GM12878 (cell line): Measurements from ENCODE around the gene GEMIN7. TPM values are rescaled to one million over a fixed set of nuclear protein-coding genes. Genes with fewer than 3 reads are reported as not detected.

ENCODE experiments used
- BRCA1 ChIP-seq: IDR thresholded peaks from 2 replicates; pipeline ENCODE4 v1.6.1; 2011; ENCODE audit warnings: low read depth, low read length, improper control_type of control experiment
- CEBPB ChIP-seq, 2 experiments: fragments of 150-350 bp in 1 of 2; IDR thresholded peaks; 2 replicates each; pipeline ENCODE4 v1.6.1; 2012 to 2014; ENCODE audit warnings: low read depth in 2 of 2, low read length in 2 of 2, borderline replicate concordance in 1 of 2, inconsistent platforms in 1 of 2
- FOS ChIP-seq: IDR thresholded peaks from 3 replicates; pipeline ENCODE4 v1.6.1; 2011; ENCODE audit warnings: borderline replicate concordance; ENCODE audit not compliant: insufficient read length; ENCODE audit errors: extremely low read depth
- HCFC1 ChIP-seq: fragments of 150-350 bp; IDR thresholded peaks from 2 replicates; pipeline ENCODE4 v1.6.1; 2014; ENCODE audit warnings: low read length
- PAX5 ChIP-seq: IDR thresholded peaks from 2 replicates; pipeline ENCODE4 v1.6.1; 2011; ENCODE audit warnings: low read depth, low read length, borderline replicate concordance
- POLR2A ChIP-seq: IDR thresholded peaks from 2 replicates; pipeline ENCODE4 v1.6.1; 2011; ENCODE audit warnings: low read depth, mild to moderate bottlenecking, low read length
- RCOR1 ChIP-seq: conservative IDR thresholded peaks from 2 replicates; pipeline ENCODE4 v1.6.1; 2012; ENCODE audit warnings: low read depth, low read length, improper control_type of control experiment
- SMC3 ChIP-seq: IDR thresholded peaks from 2 replicates; pipeline ENCODE4 v1.6.1; 2011; ENCODE audit warnings: low read length, improper control_type of control experiment, borderline replicate concordance
- TAF1 ChIP-seq: IDR thresholded peaks from 2 replicates; pipeline ENCODE4 v1.6.1; 2011; ENCODE audit warnings: mild to moderate bottlenecking, low read depth, low read length, borderline replicate concordance
- ZNF217 ChIP-seq: fragments of 450-650 bp; IDR thresholded peaks from 2 replicates; pipeline ENCODE4 v1.6.1; 2017; ENCODE audit warnings: antibody characterized with exemption, mild to moderate bottlenecking
- ZSCAN29 ChIP-seq: fragments of 450-650 bp; IDR thresholded peaks from 2 replicates; pipeline ENCODE4 v1.6.1; 2017; ENCODE audit warnings: mild to moderate bottlenecking, moderate library complexity
- polyA plus RNA-seq, 11 experiments: library from polyadenylated mRNA; depleted of rRNA in 4 of 11; unstranded in 6 of 11; stranded (reverse) in 5 of 11; fragments of >200 nt; fragmentation: Nextera tagmentation in 4 of 11; fragmentation: Illumina TruSeq in 1 of 11; extraction: Ambion mirVana in 4 of 11; extraction: Trizol in 1 of 11; gene quantifications; 1 replicate in 1 of 11; 2 replicates in 10 of 11; pipeline versions ENCODE4 v1.2.1 to v1.2.3, GENCODE V29; 2011 to 2016; ENCODE audit warnings: inconsistent platforms in 2 of 11, missing spikeins in 2 of 11, low read depth in 1 of 11
- total RNA-seq, 4 experiments: library from RNA; depleted of rRNA in 3 of 4; stranded (reverse); fragments of >200 nt in 3 of 4; fragmentation: Illumina TruSeq in 1 of 4; extraction: Trizol in 1 of 4; gene quantifications; 2 replicates each; pipeline versions ENCODE4 v1.2.1 to v1.2.3, GENCODE V29; 2013 to 2021
- TF ChIP-seq, protein P1 (sequence below): fragments of 450-650 bp; IDR thresholded peaks from 2 replicates; pipeline ENCODE4 v1.6.1; 2016; ENCODE audit warnings: mild to moderate bottlenecking, moderate library complexity, borderline replicate concordance
- TF ChIP-seq, protein P2 (sequence below): fragments of 450-650 bp; formaldehyde crosslinking; IDR thresholded peaks from 2 replicates; pipeline ENCODE4 v1.4.0; 2022; ENCODE audit warnings: mild to moderate bottlenecking, moderate library complexity
- TF ChIP-seq, protein P3 (sequence below): fragments of 450-650 bp; IDR thresholded peaks from 2 replicates; pipeline ENCODE4 v1.6.1; 2017; ENCODE audit warnings: mild to moderate bottlenecking, moderate library complexity
- TF ChIP-seq, protein P4 (sequence below), 3 experiments: IDR thresholded peaks in 2 of 3; conservative IDR thresholded peaks in 1 of 3; 2 replicates each; pipeline ENCODE4 v1.5.1; 2011; ENCODE audit warnings: low read depth in 3 of 3, low read length in 3 of 3, mild to moderate bottlenecking in 3 of 3, control low read depth in 2 of 3, moderate library complexity in 2 of 3, inconsistent platforms in 1 of 3, mixed read lengths in 1 of 3; ENCODE audit not compliant: control insufficient read depth in 2 of 3, insufficient read depth in 1 of 3; ENCODE audit errors: extremely low read depth in 1 of 3
- TF ChIP-seq, protein P5 (sequence below): fragments of 450-650 bp; IDR thresholded peaks from 2 replicates; pipeline ENCODE4 v1.6.1; 2014; ENCODE audit warnings: mild to moderate bottlenecking

Gene GEMIN7
- total and polyA plus RNA-seq, 10 of the 15 experiments (the other 5 are each of a cell fraction or from before 2014, with no cell fraction given): 21.1 to 76.7 (median 44.9) TPM

DNA sequence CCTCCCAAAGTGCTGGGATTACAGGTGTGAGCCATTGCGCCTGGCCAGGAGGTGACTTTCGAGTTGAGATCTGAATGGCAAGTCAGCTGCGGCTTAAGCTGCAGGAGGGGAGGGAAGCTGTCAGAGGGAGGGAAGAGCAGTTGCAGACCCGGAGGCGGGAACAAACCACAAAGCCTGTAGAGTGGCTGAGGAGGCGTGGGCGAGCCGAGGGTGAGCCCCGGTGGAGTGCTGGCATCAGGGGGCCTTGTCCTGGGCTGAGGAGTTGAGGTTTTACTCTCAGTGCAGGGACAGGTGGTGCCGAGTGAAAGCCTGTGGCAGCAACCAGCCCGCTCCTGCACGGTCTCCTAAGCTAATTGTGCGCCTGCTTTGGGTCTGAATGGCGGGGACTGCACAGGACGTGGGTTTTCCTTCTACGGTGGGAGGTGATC lies 38.1 kb downstream of the GEMIN7 start (continued):
- TF ChIP-seq, protein P1, sequence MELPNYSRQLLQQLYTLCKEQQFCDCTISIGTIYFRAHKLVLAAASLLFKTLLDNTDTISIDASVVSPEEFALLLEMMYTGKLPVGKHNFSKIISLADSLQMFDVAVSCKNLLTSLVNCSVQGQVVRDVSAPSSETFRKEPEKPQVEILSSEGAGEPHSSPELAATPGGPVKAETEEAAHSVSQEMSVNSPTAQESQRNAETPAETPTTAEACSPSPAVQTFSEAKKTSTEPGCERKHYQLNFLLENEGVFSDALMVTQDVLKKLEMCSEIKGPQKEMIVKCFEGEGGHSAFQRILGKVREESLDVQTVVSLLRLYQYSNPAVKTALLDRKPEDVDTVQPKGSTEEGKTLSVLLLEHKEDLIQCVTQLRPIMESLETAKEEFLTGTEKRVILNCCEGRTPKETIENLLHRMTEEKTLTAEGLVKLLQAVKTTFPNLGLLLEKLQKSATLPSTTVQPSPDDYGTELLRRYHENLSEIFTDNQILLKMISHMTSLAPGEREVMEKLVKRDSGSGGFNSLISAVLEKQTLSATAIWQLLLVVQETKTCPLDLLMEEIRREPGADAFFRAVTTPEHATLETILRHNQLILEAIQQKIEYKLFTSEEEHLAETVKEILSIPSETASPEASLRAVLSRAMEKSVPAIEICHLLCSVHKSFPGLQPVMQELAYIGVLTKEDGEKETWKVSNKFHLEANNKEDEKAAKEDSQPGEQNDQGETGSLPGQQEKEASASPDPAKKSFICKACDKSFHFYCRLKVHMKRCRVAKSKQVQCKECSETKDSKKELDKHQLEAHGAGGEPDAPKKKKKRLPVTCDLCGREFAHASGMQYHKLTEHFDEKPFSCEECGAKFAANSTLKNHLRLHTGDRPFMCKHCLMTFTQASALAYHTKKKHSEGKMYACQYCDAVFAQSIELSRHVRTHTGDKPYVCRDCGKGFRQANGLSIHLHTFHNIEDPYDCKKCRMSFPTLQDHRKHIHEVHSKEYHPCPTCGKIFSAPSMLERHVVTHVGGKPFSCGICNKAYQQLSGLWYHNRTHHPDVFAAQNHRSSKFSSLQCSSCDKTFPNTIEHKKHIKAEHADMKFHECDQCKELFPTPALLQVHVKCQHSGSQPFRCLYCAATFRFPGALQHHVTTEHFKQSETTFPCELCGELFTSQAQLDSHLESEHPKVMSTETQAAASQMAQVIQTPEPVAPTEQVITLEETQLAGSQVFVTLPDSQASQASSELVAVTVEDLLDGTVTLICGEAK: no peak
- no peak for TF ChIP-seq SMC3
- TF ChIP-seq RCOR1: no peak
- TF ChIP-seq, protein P2, sequence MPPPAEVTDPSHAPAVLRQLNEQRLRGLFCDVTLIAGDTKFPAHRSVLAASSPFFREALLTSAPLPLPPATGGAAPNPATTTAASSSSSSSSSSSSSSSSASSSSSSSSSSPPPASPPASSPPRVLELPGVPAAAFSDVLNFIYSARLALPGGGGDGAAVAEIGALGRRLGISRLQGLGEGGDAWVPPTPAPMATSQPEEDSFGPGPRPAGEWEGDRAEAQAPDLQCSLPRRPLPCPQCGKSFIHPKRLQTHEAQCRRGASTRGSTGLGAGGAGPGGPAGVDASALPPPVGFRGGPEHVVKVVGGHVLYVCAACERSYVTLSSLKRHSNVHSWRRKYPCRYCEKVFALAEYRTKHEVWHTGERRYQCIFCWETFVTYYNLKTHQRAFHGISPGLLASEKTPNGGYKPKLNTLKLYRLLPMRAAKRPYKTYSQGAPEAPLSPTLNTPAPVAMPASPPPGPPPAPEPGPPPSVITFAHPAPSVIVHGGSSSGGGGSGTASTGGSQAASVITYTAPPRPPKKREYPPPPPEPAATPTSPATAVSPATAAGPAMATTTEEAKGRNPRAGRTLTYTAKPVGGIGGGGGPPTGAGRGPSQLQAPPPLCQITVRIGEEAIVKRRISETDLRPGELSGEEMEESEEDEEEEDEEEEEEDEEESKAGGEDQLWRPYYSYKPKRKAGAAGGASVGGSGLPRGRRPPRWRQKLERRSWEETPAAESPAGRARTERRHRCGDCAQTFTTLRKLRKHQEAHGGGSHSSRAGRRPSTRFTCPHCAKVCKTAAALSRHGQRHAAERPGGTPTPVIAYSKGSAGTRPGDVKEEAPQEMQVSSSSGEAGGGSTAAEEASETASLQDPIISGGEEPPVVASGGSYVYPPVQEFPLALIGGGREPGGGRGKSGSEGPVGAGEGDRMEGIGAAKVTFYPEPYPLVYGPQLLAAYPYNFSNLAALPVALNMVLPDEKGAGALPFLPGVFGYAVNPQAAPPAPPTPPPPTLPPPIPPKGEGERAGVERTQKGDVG (CRISPR knock-in tag): no peak
- TF ChIP-seq HCFC1: no peak
- no peak for TF ChIP-seq FOS
- TF ChIP-seq ZSCAN29: no peak
- TF ChIP-seq, protein P3, sequence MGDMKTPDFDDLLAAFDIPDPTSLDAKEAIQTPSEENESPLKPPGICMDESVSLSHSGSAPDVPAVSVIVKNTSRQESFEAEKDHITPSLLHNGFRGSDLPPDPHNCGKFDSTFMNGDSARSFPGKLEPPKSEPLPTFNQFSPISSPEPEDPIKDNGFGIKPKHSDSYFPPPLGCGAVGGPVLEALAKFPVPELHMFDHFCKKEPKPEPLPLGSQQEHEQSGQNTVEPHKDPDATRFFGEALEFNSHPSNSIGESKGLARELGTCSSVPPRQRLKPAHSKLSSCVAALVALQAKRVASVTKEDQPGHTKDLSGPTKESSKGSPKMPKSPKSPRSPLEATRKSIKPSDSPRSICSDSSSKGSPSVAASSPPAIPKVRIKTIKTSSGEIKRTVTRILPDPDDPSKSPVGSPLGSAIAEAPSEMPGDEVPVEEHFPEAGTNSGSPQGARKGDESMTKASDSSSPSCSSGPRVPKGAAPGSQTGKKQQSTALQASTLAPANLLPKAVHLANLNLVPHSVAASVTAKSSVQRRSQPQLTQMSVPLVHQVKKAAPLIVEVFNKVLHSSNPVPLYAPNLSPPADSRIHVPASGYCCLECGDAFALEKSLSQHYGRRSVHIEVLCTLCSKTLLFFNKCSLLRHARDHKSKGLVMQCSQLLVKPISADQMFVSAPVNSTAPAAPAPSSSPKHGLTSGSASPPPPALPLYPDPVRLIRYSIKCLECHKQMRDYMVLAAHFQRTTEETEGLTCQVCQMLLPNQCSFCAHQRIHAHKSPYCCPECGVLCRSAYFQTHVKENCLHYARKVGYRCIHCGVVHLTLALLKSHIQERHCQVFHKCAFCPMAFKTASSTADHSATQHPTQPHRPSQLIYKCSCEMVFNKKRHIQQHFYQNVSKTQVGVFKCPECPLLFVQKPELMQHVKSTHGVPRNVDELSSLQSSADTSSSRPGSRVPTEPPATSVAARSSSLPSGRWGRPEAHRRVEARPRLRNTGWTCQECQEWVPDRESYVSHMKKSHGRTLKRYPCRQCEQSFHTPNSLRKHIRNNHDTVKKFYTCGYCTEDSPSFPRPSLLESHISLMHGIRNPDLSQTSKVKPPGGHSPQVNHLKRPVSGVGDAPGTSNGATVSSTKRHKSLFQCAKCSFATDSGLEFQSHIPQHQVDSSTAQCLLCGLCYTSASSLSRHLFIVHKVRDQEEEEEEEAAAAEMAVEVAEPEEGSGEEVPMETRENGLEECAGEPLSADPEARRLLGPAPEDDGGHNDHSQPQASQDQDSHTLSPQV: no peak
- TF ChIP-seq POLR2A: no peak
- TF ChIP-seq BRCA1: no peak
- TF ChIP-seq, protein P4, sequence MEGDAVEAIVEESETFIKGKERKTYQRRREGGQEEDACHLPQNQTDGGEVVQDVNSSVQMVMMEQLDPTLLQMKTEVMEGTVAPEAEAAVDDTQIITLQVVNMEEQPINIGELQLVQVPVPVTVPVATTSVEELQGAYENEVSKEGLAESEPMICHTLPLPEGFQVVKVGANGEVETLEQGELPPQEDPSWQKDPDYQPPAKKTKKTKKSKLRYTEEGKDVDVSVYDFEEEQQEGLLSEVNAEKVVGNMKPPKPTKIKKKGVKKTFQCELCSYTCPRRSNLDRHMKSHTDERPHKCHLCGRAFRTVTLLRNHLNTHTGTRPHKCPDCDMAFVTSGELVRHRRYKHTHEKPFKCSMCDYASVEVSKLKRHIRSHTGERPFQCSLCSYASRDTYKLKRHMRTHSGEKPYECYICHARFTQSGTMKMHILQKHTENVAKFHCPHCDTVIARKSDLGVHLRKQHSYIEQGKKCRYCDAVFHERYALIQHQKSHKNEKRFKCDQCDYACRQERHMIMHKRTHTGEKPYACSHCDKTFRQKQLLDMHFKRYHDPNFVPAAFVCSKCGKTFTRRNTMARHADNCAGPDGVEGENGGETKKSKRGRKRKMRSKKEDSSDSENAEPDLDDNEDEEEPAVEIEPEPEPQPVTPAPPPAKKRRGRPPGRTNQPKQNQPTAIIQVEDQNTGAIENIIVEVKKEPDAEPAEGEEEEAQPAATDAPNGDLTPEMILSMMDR (IDR thresholded peaks at IDR 0.05 in 2 of 3, conservative IDR thresholded peaks at IDR 0.05 in 1 of 3; ENCODE audit: control insufficient read depth in 2 of 3, extremely low read depth in 1 of 3, insufficient read depth in 1 of 3, low read depth in 3 of 3, low read length in 3 of 3): no peak
- TF ChIP-seq PAX5: 0 out of 2 replicates have a peak, but pooled peaks have one; percentile 21
- TF ChIP-seq, protein P5, sequence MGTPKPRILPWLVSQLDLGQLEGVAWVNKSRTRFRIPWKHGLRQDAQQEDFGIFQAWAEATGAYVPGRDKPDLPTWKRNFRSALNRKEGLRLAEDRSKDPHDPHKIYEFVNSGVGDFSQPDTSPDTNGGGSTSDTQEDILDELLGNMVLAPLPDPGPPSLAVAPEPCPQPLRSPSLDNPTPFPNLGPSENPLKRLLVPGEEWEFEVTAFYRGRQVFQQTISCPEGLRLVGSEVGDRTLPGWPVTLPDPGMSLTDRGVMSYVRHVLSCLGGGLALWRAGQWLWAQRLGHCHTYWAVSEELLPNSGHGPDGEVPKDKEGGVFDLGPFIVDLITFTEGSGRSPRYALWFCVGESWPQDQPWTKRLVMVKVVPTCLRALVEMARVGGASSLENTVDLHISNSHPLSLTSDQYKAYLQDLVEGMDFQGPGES: no peak
- TF ChIP-seq ZNF217: peak; percentile 87
- no peak for TF ChIP-seq TAF1
- TF ChIP-seq CEBPB (IDR thresholded peaks at IDR 0.05; ENCODE audit: borderline replicate concordance in 1 of 2, low read depth in 2 of 2, low read length in 2 of 2): no peak
